HepG2 (cell line): Measurements from ENCODE around the gene YIPF5. TPM values are rescaled to one million over a fixed set of nuclear protein-coding genes. Genes with fewer than 3 reads are reported as not detected.

Source experiments
- ATAC-seq: fragments of 200-7000 bp; cut with Tn5 transposase; 3 replicates; pipeline ENCODE4 v1.9.1; 2020; ENCODE audit warnings: mild to moderate bottlenecking, moderate library complexity
- BruUV-seq: library from RNA; stranded (reverse); fragments of 400-500 nt; replicated peaks from 2 replicates; lab custom pipeline; 2021; lab: Mats Ljungman, UMichigan
- CTCF ChIA-PET: fragments of 300-600 bp; formaldehyde crosslinking; extraction: SDS; loops from one replicate; lab custom pipeline; 2021; ENCODE audit warnings: low total read pairs, inconsistent platforms, low intra/inter-chr PET ratio; lab: Yijun Ruan, JAX
- POLR2A ChIA-PET: fragments of 350-600 bp; sonication (Branson Sonifier 250); formaldehyde crosslinking; loops from one replicate; lab custom pipeline; 2020; ENCODE audit warnings: antibody characterized with exemption, inconsistent platforms; lab: Yijun Ruan, JAX
- DNase-seq: peaks from one replicate; pipeline ENCODE4 v3.0.0-alpha.2; 2015; ENCODE audit warnings: low spot score
- FAIRE-seq: peaks from 3 replicates; lab custom pipeline; 2011; peaks lifted over from hg19 to GRCh38; lab: Jason Lieb, UNC
- H2AFZ ChIP-seq: one replicate; pipeline ENCODE4 v1.6.1; 2011; ENCODE audit warnings: low read length, inconsistent platforms
- H3K27ac ChIP-seq: fragments of 300-600 bp; 3 replicates; pipeline ENCODE4 v1.8.0; 2011; ENCODE audit warnings: mixed run types, mild to moderate bottlenecking, mixed read lengths, low read length, inconsistent platforms; ENCODE audit not compliant: insufficient read depth; ENCODE audit errors: extremely low read length
- H3K27me3 ChIP-seq, 2 experiments: fragments of 200-600 bp in 1 of 2; 2 replicates in 1 of 2; 3 replicates in 1 of 2; pipeline versions ENCODE4 v1.6.0 to v1.8.0; 2011; ENCODE audit warnings: low read length in 2 of 2, mild to moderate bottlenecking in 2 of 2, moderate library complexity in 2 of 2, inconsistent platforms in 1 of 2; ENCODE audit not compliant: insufficient read depth in 2 of 2, control insufficient read depth in 1 of 2
- H3K36me3 ChIP-seq, 2 experiments: fragments of 200-600 bp in 1 of 2; replicated peaks in 1 of 2; 2 replicates in 1 of 2; 3 replicates in 1 of 2; pipeline versions ENCODE4 v1.5.1 to v1.8.0; 2011; ENCODE audit warnings: low read length in 2 of 2, inconsistent platforms in 1 of 2; ENCODE audit not compliant: insufficient read depth in 2 of 2, control insufficient read depth in 1 of 2
- H3K4me1 ChIP-seq: 2 replicates; pipeline ENCODE4 v1.5.1; 2012; ENCODE audit warnings: low read length, inconsistent platforms; ENCODE audit not compliant: insufficient read depth
- H3K4me2 ChIP-seq: 2 replicates; pipeline ENCODE4 v1.6.0; 2011; ENCODE audit warnings: low read depth, low read length, inconsistent platforms
- H3K4me3 ChIP-seq, 3 experiments: fragments of 200-600 bp in 1 of 3; sonication (generic), shearing (Covaris generic) in 1 of 3; replicated peaks in 1 of 3; 2 replicates each; pipeline ENCODE4 v1.5.1; 2011 to 2016; ENCODE audit warnings: low read length in 3 of 3, inconsistent platforms in 2 of 3, low read depth in 2 of 3, mild to moderate bottlenecking in 2 of 3, control low read depth in 1 of 3, mixed read lengths in 1 of 3; ENCODE audit not compliant: insufficient read depth in 1 of 3
- H3K79me2 ChIP-seq: one replicate; pipeline ENCODE4 v1.6.1; 2011; ENCODE audit warnings: low read length, inconsistent platforms; ENCODE audit not compliant: insufficient read depth
- H3K9ac ChIP-seq: 2 replicates; pipeline ENCODE4 v1.6.0; 2011; ENCODE audit warnings: mild to moderate bottlenecking, low read depth, low read length, inconsistent platforms; ENCODE audit not compliant: insufficient read depth
- H3K9me3 ChIP-seq: 2 replicates; pipeline ENCODE4 v1.5.1; 2012; ENCODE audit warnings: mild to moderate bottlenecking, low read length
- H4K20me1 ChIP-seq: 2 replicates; pipeline ENCODE4 v1.6.0; 2011; ENCODE audit warnings: inconsistent platforms, mild to moderate bottlenecking, low read length, moderate library complexity; ENCODE audit not compliant: insufficient read depth
- ARID4A ChIP-seq: sonication (generic); formaldehyde crosslinking; IDR thresholded peaks from 2 replicates; pipeline ENCODE4 v1.5.0; 2020; ENCODE audit warnings: mild to moderate bottlenecking, missing genetic modification reagents, borderline replicate concordance
- E2F2 ChIP-seq: sonication (generic); formaldehyde crosslinking; IDR thresholded peaks from 2 replicates; pipeline ENCODE4 v1.4.0; 2020; ENCODE audit warnings: missing genetic modification reagents, borderline replicate concordance
- HBP1 ChIP-seq: IDR thresholded peaks from 2 replicates; pipeline ENCODE4 v1.6.1; 2016; ENCODE audit warnings: low read depth, control low read depth
- NR2C2 ChIP-seq: sonication (generic); formaldehyde crosslinking; IDR thresholded peaks from 2 replicates; pipeline ENCODE4 v1.4.0; 2020; ENCODE audit warnings: missing genetic modification reagents, mild to moderate bottlenecking, moderate library complexity, borderline replicate concordance
- PHF21A ChIP-seq: sonication (generic); formaldehyde crosslinking; IDR thresholded peaks from 2 replicates; pipeline ENCODE4 v1.5.0; 2020; ENCODE audit warnings: mild to moderate bottlenecking, missing genetic modification reagents
- REPIN1 ChIP-seq: sonication (generic); formaldehyde crosslinking; IDR thresholded peaks from 2 replicates; pipeline ENCODE4 v1.8.0; 2022; ENCODE audit warnings: missing genetic modification reagents, low read depth, mild to moderate bottlenecking, borderline replicate concordance
- TARDBP ChIP-seq: sonication (generic); formaldehyde crosslinking; IDR thresholded peaks from 2 replicates; pipeline ENCODE4 v1.8.0; 2022; ENCODE audit warnings: mild to moderate bottlenecking, missing genetic modification reagents
- TRIM22 ChIP-seq: fragments of 450-650 bp; IDR thresholded peaks from 2 replicates; pipeline ENCODE4 v1.6.1; 2017
- ZBTB38 ChIP-seq: sonication (generic); formaldehyde crosslinking; IDR thresholded peaks from 2 replicates; pipeline ENCODE4 v1.5.1; 2020; ENCODE audit warnings: mild to moderate bottlenecking, missing genetic modification reagents
- ZMAT3 ChIP-seq: sonication (generic); formaldehyde crosslinking; conservative IDR thresholded peaks from 2 replicates; pipeline ENCODE4 v1.7.0; 2021; ENCODE audit warnings: missing genetic modification reagents
- ZNF512B ChIP-seq: sonication (generic); formaldehyde crosslinking; IDR thresholded peaks from 2 replicates; pipeline ENCODE4 v1.5.1; 2020; ENCODE audit warnings: missing genetic modification reagents, mild to moderate bottlenecking, borderline replicate concordance
- ZNF672 ChIP-seq: sonication (generic); formaldehyde crosslinking; IDR thresholded peaks from 2 replicates; pipeline ENCODE4 v1.8.1; 2022; ENCODE audit warnings: missing genetic modification reagents
- ZNF788 ChIP-seq: sonication (generic); formaldehyde crosslinking; IDR thresholded peaks from 2 replicates; pipeline ENCODE4 v1.5.0; 2020; ENCODE audit warnings: mild to moderate bottlenecking, missing genetic modification reagents, borderline replicate concordance
- ZNF792 ChIP-seq: IDR thresholded peaks from 2 replicates; pipeline ENCODE4 v1.6.1; 2016
- WGBS: methylation state at CpG from one replicate; pipeline ENCODE4 v1.1.6; 2017; ENCODE audit warnings: low lambda C conversion rate; 5-methylcytosine and 5-hydroxymethylcytosine counted together
- in situ Hi-C: cut with HindIII; loops from 2 replicates; pipeline ENCODE4 v1.10.0; 2017; ENCODE audit warnings: low pct_unique_long_range_greater_than_20kb; ENCODE audit not compliant: extremely low pct_ligation_motif_present
- intact Hi-C: fragments of 100-400 bp; cut with micrococcal nuclease; formaldehyde crosslinking; loops from one replicate; pipeline ENCODE4 v1.10.0; 2022; ENCODE audit not compliant: unreplicated experiment
- polyA plus RNA-seq, 8 experiments: library from polyadenylated mRNA; depleted of rRNA in 3 of 8; stranded (reverse) in 7 of 8; unstranded in 1 of 8; fragments of >200 nt; fragmentation: Illumina TruSeq in 4 of 8; extraction: Trizol in 4 of 8; gene quantifications; 2 replicates each; pipeline versions ENCODE4 v1.2.1 to v1.2.3, GENCODE V29; 2011 to 2016; ENCODE audit warnings: low read depth in 4 of 8, missing spikeins in 1 of 8, mixed read lengths in 1 of 8; ENCODE audit not compliant: insufficient read depth in 1 of 8
- total RNA-seq, 5 experiments: library from RNA; depleted of rRNA; stranded (reverse); fragments of >200 nt; fragmentation: Illumina TruSeq; extraction: Trizol; gene quantifications; 2 replicates each; pipeline ENCODE4 v1.2.3, GENCODE V29; 2016; ENCODE audit warnings: low read depth in 1 of 5

The YIPF5 gene
- total and polyA plus RNA-seq, 2 of the 13 experiments (the other 11 are each of a cell fraction or from before 2014, with no cell fraction given): 61.4 to 73.6 TPM

GRCh38 chr5:144198386-144198785, 27.9 kb upstream of the YIPF5 start:
- 12% methylated on average over 3 of the region's 3 CpGs for WGBS
- ChIA-PET CTCF (no interaction called here), POLR2A (no interaction called here)
- Histone ChIP-seq H3K9ac (no peak overlapping the region), H3K36me3 (no peaks in the 10 kb centered on the region), H3K27me3 (no peaks in the 10 kb centered on the region; a peak in 1 of 5 replicates), H2AFZ (no peak overlapping the region), H3K4me1 (no peaks in the 10 kb centered on the region), H3K9me3 (no peaks in the 10 kb centered on the region), H3K4me2 (no peak overlapping the region), H3K79me2 (no peaks in the 10 kb centered on the region), H3K27ac (no peak overlapping the region), H3K4me3 (no peak overlapping the region), H4K20me1 (no peaks in the 10 kb centered on the region)
- in situ Hi-C loops (no loop called here), intact Hi-C loops (no loop called here)
- DNase-seq: no peak
- BruUV-seq: no TSS peak
- no peak for FAIRE-seq
- no peak for ATAC-seq
- TF ChIP-seq TARDBP (CRISPR knock-in tag) (no peak), ZMAT3 (CRISPR knock-in tag) (no peak), E2F2 (CRISPR knock-in tag) (no peak), REPIN1 (CRISPR knock-in tag) (no peak), ZNF512B (CRISPR knock-in tag) (no peak), TRIM22 (no peak), NR2C2 (CRISPR knock-in tag) (no peak), ZNF792 (CRISPR knock-in tag) (no peak), ZBTB38 (CRISPR knock-in tag) (no peak), ZNF788 (CRISPR knock-in tag) (no peak), PHF21A (no peak), HBP1 (CRISPR knock-in tag) (no peak), ARID4A (CRISPR knock-in tag) (no peak), ZNF672 (CRISPR knock-in tag) (no peak)
